ENCODE measurements around the gene IQCK.
A peak's percentile ranks its signal among the peaks of the same experiment; 100 is the strongest.

The IQCK gene

DNA sequence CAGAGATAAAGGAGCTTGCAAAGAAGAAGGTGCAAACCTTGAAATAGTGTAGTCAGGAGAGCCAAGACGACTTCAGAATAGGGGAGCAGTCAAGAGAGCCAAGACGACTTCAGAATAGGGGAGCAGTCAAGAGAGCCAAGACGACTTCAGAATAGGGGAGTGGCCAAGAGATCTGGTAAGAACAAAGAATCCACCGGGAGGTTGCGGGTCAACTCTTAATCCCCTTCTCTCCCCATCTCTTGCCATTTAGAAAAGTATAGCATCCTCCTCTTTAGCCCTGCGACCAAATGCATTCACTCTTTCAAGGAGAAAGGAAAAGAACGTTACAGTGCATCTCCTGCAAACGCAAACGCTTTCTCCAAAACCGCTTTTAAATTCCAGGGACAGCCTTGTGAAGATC lies 757 bp upstream of the IQCK start:
- no peaks in the 10 kb centered on the region for H3K36me3 ChIP-seq (ENCODE audit: low read length)
- H3K9ac ChIP-seq (ENCODE audit: low read length), result peak overlapping the region; percentile 92
- no peaks in the 10 kb centered on the region for H3K9me3 ChIP-seq (ENCODE audit: insufficient read depth, low read length)
- peak overlapping the region; percentile 97 for H3K4me3 ChIP-seq (ENCODE audit: insufficient read depth, low read length, poor library complexity, severe bottlenecking)
- H2AFZ ChIP-seq (ENCODE audit: low read depth, low read length, severe bottlenecking), result peak overlapping the region; percentile 70
- H3K27ac ChIP-seq (ENCODE audit: low read depth, low read length), result no peak overlapping the region
- TF ChIP-seq, protein P1, sequence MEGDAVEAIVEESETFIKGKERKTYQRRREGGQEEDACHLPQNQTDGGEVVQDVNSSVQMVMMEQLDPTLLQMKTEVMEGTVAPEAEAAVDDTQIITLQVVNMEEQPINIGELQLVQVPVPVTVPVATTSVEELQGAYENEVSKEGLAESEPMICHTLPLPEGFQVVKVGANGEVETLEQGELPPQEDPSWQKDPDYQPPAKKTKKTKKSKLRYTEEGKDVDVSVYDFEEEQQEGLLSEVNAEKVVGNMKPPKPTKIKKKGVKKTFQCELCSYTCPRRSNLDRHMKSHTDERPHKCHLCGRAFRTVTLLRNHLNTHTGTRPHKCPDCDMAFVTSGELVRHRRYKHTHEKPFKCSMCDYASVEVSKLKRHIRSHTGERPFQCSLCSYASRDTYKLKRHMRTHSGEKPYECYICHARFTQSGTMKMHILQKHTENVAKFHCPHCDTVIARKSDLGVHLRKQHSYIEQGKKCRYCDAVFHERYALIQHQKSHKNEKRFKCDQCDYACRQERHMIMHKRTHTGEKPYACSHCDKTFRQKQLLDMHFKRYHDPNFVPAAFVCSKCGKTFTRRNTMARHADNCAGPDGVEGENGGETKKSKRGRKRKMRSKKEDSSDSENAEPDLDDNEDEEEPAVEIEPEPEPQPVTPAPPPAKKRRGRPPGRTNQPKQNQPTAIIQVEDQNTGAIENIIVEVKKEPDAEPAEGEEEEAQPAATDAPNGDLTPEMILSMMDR (IDR thresholded peaks at IDR 0.05; ENCODE audit: insufficient read depth, low read length, poor library complexity, severe bottlenecking), result no peak
- no peak for TF ChIP-seq EZH2phosphoT487 (conservative IDR thresholded peaks at IDR 0.05; ENCODE audit: low read length)
- no peaks in the 10 kb centered on the region for H3F3A ChIP-seq (ENCODE audit: insufficient read depth)
- H3K9me2 ChIP-seq (replicated peaks; ENCODE audit: insufficient read depth, low read length), result no peaks in the 10 kb centered on the region
- H3K27me3 ChIP-seq (ENCODE audit: low read length), result no peaks in the 10 kb centered on the region
- peak overlapping the region; percentile 66 for H3K4me2 ChIP-seq (ENCODE audit: low read depth, low read length, poor library complexity, severe bottlenecking)
- H4K20me1 ChIP-seq (ENCODE audit: low read depth, low read length), result no peaks in the 10 kb centered on the region
- H3K79me2 ChIP-seq (ENCODE audit: insufficient read depth, low read length), result peaks cover 27% of the 10 kb centered on the region

DNA sequence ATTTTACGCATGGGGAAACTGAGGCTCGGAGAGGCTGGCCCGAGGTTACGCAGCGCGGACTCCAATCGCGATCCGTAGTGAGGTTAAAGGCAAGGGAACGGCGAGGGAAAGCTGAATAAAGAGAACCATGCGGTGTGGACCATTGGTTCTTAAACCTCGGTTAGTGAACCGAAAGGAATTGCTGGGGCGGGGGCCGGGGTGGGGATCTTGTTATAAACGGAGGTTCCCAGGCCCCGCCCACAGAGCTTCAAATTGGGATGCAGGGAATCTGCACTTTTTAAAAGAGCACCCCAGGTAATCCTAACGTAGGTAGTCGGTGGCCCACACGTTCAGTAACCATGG lies 524 bp downstream of the IQCK start:
- H3K79me2 ChIP-seq (ENCODE audit: insufficient read depth, low read length), result peaks cover 24% of the 10 kb centered on the region
- H3K4me3 ChIP-seq (ENCODE audit: insufficient read depth, low read length, poor library complexity, severe bottlenecking), result peak overlapping the region; percentile 97
- H3F3A ChIP-seq (ENCODE audit: insufficient read depth), result no peaks in the 10 kb centered on the region
- H3K9me2 ChIP-seq (replicated peaks; ENCODE audit: insufficient read depth, low read length), result no peaks in the 10 kb centered on the region
- H3K4me2 ChIP-seq (ENCODE audit: low read depth, low read length, poor library complexity, severe bottlenecking), result peak overlapping the region; percentile 66
- no peaks in the 10 kb centered on the region for H3K9me3 ChIP-seq (ENCODE audit: insufficient read depth, low read length)
- peak overlapping the region; percentile 70 for H2AFZ ChIP-seq (ENCODE audit: low read depth, low read length, severe bottlenecking)
- H3K27ac ChIP-seq (ENCODE audit: low read depth, low read length), result no peak overlapping the region
- H3K9ac ChIP-seq (ENCODE audit: low read length), result peak overlapping the region; percentile 92
- no peaks in the 10 kb centered on the region for H3K36me3 ChIP-seq (ENCODE audit: low read length)
- no peaks in the 10 kb centered on the region for H4K20me1 ChIP-seq (ENCODE audit: low read depth, low read length)
- H3K27me3 ChIP-seq (ENCODE audit: low read length), result no peaks in the 10 kb centered on the region
- TF ChIP-seq, protein P1 (IDR thresholded peaks at IDR 0.05; ENCODE audit: insufficient read depth, low read length, poor library complexity, severe bottlenecking), result no peak
- no peak for TF ChIP-seq EZH2phosphoT487 (conservative IDR thresholded peaks at IDR 0.05; ENCODE audit: low read length)

DNA sequence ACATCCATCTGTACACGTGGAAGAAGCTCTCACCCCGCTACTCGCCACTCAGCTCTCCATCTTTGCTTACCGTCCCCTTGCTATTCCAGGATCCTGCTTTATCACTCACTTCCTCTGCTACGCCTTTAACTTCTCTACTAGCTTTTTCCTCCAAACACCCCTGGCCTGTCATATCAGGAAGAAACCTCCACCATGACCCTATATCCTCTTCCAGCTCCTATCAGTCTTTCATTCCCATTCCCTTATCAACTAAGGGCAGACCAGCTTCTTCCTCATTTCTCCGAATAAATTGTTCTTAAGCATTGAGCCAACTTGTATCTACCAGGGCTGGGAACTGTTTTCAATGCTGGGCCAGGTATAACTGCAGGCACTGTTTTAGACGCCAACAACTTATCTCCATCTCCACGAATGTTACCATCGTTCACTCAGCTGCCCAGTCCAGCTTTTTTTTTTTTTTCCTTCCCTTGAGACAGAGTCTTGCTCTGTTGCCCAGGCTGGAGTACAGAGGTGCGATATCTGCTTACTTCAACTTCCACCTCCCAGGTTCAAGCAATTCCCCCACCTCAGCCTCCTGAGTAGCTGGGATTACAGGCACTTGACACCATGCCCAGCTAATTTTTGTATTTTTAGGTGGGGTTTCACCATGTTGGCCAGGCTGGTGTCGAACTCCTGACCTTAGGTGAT lies 4.3 kb downstream of the IQCK start:
- H3K9me3 ChIP-seq (ENCODE audit: insufficient read depth, low read length), result no peaks in the 10 kb centered on the region
- no peaks in the 10 kb centered on the region for H3F3A ChIP-seq (ENCODE audit: insufficient read depth)
- H3K36me3 ChIP-seq (ENCODE audit: low read length), result no peaks in the 10 kb centered on the region
- H3K79me2 ChIP-seq (ENCODE audit: insufficient read depth, low read length), result peaks cover 4% of the 10 kb centered on the region
- no peak for TF ChIP-seq EZH2phosphoT487 (conservative IDR thresholded peaks at IDR 0.05; ENCODE audit: low read length)
- TF ChIP-seq, protein P1 (IDR thresholded peaks at IDR 0.05; ENCODE audit: insufficient read depth, low read length, poor library complexity, severe bottlenecking), result no peak
- no peaks in the 10 kb centered on the region for H3K27me3 ChIP-seq (ENCODE audit: low read length)
- no peak overlapping the region for H2AFZ ChIP-seq (ENCODE audit: low read depth, low read length, severe bottlenecking)
- no peaks in the 10 kb centered on the region for H3K9me2 ChIP-seq (replicated peaks; ENCODE audit: insufficient read depth, low read length)
- H4K20me1 ChIP-seq (ENCODE audit: low read depth, low read length), result no peaks in the 10 kb centered on the region
- H3K4me3 ChIP-seq (ENCODE audit: insufficient read depth, low read length, poor library complexity, severe bottlenecking), result no peak overlapping the region
- H3K27ac ChIP-seq (ENCODE audit: low read depth, low read length), result no peak overlapping the region
- no peak overlapping the region for H3K4me2 ChIP-seq (ENCODE audit: low read depth, low read length, poor library complexity, severe bottlenecking)
- no peak overlapping the region for H3K9ac ChIP-seq (ENCODE audit: low read length)

Measured in SU-DHL-6 (cell line).